COLO668 (cell line): ENCODE results near the gene TPRG1L.
"Not testable (repeated sequence)": the region's sequence is repeated elsewhere in the genome, so short reads cannot be mapped to it uniquely, and the experiment has no call there.

Experiments used
- DNase-seq: peaks from one replicate; lab custom pipeline; 2025; ENCODE audit not compliant: unreplicated experiment; lab: John Stamatoyannopoulos, UW

The TPRG1L gene

GRCh38 chr1:3624200-3625136 lies at the start of gene TPRG1L:
Gene TPRG1L, plus strand, starts transcription at chr1:3625015. Its CDS starts 58 bp downstream, at chr1:3625073.
- peak; percentile 100 for DNase-seq

GRCh38 chr1:3575515-3575914 lies 49.3 kb upstream of the TPRG1L start:
- DNase-seq, result not testable (repeated sequence)

- DNase-seq, result no peak
Observed at GRCh38 chr1:3575993-3576392, 48.8 kb upstream of the TPRG1L start.

DNA sequence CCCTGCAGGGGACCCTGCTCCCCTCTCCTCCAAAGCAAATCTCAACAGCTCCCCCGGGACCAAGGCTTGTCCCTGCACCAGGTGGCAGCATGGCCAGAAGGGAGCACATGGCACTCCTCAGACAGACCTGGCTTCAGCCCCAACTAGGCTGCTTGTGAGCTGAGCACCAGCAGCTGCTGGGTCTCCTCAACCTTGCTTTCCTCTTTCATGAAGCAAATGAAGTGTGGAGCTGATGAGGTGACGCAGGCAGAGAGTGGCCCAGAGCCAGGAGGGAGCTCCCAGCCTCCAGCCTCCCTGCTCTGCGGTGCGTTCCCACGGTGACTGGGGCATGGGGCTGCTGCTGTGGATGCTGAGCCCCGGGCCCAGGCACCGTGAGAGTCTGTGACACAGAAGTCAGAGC lies 47.5 kb upstream of the TPRG1L start:
- no peak for DNase-seq

- no peak for DNase-seq
Observed at GRCh38 chr1:3577711-3578432, 46.9 kb upstream of the TPRG1L start.

DNA sequence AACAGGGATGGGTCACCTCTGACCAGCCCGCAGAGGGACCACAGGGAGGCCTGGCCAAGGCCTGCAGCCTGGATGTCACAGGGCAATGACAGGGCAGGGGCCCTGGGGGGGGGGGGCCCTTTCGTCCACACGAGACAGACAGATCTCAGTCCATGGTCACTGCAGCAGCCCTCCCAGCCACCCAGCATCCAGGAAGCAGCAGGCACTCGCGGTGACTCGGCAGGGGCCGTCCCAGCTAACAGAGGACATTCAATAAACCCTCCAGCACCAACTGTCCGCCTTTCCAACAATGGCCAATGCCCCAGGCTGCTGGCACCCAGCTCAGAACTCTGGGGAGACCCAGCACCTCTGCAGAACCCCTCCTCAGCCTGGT lies 46.4 kb upstream of the TPRG1L start:
- no peak for DNase-seq

GRCh38 chr1:3578906-3579305 lies 45.9 kb upstream of the TPRG1L start:
- DNase-seq, result no peak

DNA sequence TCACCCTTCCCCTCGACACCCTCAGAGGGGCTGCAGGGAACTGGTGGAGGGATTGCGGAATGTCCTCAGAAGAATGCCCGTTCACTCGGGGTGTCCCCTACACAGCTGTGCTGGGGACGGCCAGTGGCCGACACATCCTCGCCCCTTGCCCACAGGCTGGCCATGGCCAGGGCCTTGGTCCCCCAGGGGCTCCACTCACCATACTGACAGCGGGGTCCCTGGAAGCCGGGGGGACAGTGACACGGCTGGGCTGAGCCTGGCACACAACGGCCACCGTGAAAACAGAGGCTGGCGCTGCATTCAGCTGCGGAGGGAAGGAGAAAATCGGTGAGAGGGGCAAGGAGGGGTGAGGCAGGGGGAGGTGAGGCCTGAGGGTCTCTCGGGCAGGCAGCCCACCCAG lies 45.2 kb upstream of the TPRG1L start:
- DNase-seq, result no peak

DNA sequence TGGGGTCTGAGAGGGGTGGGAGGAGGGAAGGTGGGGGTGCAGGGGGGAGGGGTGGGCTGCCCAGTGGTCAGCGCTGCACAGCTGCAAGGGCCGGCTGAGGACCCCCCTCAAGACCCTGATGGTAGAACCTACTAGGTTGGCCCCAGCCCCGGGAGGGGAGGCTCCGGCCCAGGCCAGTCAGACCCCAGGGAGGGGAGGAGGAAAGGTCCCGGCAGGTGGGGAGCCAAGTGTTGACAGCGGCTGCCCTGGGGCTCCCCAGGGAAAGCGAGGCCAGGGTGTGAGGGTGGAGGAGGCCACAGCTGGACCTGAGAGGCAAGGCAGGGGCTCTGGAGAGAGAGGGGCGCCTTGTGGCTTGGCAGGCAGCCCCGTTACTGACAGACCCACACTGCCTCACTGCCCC lies 44.6 kb upstream of the TPRG1L start:
- no peak for DNase-seq

DNA sequence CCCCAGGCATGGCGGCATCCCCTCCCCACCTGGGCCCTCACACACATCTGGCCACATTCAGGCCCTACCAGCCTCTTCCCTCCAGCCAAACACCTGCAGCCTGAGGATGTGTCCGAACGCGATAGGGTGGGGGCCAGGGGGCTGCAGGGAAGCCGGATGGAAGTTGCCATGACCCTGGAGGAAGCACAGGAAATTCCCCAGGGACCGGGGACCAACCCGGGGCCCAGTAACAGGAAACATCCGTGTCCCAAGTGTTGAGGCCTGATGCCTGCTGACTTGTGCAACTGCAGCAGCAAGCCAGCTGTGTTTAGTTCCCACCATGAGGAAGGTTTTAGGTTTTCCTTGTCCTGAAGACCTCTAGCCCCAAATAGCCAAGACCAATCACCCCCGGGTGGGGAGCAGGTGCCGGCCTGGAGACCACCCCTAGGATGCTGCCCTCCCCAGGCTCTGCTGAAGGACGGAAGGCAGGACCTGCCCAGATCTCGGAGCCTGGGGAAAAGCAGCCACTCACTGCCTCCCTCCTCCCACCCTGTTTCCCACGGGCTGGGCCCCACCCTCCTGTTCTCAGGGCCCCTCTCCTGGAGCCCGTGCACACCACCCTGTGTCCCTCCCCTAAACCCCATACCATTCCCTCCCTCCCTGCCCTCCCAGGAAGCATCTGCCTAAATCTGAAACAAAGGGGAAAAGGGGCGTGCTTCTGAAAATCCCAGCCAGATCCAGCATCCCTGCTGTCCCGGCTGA lies 43.3 kb upstream of the TPRG1L start:
- no peak for DNase-seq

DNA sequence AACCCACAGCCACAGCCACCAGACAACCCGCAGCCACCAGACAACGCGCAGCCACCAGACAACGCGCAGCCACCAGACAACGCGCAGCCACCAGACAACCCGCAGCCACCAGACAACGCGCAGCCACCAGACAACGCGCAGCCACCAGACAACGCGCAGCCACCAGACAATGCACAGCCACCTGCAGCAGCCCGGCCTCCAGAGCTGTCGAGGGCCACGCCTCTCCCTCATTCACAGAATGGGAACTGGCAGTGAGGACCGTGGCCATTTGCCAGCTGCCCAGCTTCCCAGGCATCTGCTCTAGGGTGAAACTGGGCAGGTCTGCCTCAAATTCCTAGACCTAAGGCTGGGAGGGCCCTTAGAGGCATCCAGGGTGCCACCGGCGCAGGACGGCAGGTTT lies 41.1 kb upstream of the TPRG1L start:
- DNase-seq, result peak; percentile 31

- no peak for DNase-seq
Observed at GRCh38 chr1:3584915-3585314, 39.9 kb upstream of the TPRG1L start.

- DNase-seq, result not testable (repeated sequence)
Observed at GRCh38 chr1:3585353-3585868, 39.4 kb upstream of the TPRG1L start.

DNA sequence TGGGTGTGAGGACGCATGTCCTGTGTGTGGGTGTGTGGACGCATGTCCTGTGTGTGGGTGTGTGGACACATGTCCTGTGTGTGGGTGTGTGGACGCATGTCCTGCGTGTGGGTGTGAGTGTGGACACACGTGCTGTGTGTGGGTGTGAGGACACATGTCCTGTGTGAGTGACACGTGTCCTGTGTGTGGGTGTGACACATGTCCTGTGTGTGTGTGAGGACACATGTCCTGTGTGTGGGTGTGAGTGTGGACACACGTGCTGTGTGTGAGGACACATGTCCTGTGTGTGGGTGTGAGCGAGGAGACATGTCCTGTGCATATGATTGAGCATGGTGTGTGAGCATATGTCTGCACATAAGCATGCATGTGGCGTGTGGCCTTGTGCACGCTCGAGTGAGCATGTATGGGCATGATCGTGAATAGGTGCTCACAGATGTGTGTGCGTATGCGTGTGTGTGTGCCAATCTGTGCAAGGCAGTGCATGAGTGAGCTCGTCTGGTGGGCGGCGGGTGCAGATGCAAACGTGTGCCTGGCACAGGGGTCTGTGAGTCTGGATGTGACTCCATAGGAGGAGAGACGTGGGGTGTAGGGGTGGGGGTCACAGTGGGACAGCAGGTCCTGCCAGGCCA lies 38.8 kb upstream of the TPRG1L start:
- DNase-seq, result no peak

DNA sequence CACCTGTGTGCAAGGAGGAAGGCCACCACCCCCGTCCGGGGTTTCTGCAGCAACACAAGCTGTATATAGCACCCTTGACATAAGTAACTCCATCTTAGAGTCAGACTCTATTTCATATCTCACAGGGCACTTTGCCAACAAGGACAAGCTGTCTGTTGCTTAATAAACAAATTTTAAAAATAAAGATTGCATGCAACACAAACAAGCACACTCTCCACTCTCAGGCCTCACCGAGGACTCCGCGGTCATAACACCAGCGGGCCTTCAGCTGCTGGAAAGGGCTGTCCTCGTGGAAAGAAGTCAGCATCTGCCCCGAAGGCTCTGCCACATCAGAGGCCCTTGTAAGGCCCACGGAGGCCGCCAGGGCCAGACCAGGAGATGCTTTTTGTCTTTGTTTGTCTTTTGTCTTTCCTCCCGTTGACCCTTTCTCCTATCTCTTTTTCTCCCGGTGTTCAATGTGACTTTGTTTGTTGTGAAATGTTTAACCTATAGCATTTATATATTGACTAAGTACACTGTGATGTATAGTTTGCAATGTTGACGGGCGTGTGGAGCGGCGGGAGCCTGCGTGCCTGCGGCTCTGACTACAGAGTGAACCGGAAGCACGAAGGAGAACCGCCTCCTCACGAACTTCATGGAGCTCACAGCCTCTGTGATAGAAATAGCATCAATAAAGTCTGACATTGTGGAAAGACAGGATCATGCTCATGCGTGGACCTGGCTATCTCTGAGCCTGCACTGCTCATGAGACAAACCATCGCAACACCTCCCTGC lies 37.6 kb upstream of the TPRG1L start:
- DNase-seq, result peak; percentile 44

- DNase-seq, result no peak
Observed at GRCh38 chr1:3588395-3588794, 36.4 kb upstream of the TPRG1L start.

DNA sequence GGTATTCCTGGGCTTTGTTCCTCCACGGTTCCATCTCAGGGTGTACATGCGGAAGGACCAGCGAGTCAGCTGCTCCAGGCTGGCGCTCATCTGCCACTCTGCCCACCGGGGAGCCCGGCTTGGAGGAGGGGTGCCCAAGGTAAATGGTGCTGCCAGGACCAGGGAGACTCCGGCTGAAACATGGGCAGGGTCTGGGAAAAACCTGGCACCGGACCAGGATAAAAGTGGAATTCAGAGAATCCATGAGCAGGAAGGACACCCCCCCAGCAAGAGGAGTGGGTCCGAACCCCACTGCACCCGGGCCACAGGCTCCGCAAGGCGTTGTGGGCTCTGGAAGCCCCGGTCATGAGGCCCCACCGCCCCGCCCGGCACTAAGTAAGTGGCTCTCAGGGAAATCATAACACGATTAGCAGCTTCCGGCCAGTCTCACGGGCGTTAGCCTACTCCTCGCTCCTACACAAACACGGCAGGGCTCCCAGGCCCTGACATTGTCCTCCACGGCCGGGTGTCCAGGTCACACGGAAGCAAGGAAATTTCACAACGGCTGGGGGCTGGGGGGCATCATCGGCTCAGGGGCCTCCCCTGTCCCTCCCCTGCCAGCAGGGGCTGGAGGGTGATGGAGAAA lies 34.6 kb upstream of the TPRG1L start:
- peak; percentile 30 for DNase-seq

DNA sequence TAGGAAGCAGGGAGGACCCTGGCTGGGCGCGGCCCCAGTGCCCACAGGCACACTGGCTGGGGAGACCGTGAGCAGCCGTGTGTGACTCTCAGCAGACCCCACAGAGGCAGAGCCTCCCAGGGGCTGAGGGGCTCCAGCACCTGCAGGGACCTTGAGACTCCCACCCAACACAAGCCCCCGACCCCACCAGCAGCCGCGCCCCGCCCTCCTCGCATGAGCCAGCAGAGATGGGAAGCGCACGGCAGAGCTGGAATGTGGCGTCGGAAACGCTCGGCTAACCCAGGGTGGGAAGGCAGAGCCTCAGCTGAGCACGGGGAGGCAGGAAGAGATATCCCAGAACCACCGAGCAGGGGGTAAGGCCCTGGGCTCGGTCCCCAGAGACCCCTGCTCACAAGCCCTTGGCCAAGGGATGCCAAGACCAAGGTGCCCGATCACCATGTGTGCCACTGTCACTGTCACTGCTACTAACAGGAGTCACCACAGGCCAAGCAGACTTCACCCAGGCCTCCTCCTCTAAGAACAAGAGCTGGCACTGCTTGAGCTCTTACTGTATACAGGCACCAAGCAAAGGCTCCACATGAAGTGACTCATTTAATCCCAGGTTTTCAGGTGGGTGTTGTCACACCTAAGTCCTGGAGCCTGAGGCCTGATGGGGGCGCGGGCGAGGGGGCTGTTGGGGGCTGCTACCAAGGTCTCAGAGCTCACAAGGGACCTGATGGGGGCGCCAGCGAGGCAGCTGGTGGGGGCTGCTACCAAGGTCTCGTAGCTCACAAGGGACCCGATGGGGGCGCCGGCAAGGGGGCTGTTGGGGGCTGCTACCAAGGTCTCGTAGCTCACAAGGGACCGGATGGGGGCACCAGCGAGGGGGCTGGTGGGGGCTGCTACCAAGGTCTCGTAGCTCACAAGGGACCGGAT lies 33.6 kb upstream of the TPRG1L start:
- no peak for DNase-seq

- no peak for DNase-seq
Observed at GRCh38 chr1:3593334-3593733, 31.5 kb upstream of the TPRG1L start.
